Esophagus squamous epithelium (tissue), 5 donors: ENCODE results near the gene SMIM44. TPM values are rescaled to one million over a fixed set of nuclear protein-coding genes. Genes with fewer than 3 reads are reported as not detected.

ENCODE experiments used
- DNase-seq: peaks from one replicate; lab custom pipeline; 2025; lab: John Stamatoyannopoulos, UW
- H3K27ac ChIP-seq, 4 donors: fragments of 200-600 bp; sonication (generic); one replicate each; pipeline ENCODE4 v1.5.1; 2016 to 2019; ENCODE audit warnings: mild to moderate bottlenecking in 1 of 4
- H3K27me3 ChIP-seq, 4 donors: fragments of 200-600 bp; sonication (generic); 1 replicate in 3 of 4; 2 replicates in 1 of 4; pipeline versions ENCODE4 v1.5.1 to v1.6.0; 2017 to 2021; ENCODE audit warnings: antibody characterized with exemption in 1 of 4
- H3K36me3 ChIP-seq, 3 donors: fragments of 200-600 bp; sonication (generic); one replicate each; pipeline ENCODE4 v1.5.1; 2016 to 2019
- H3K4me1 ChIP-seq, 3 donors: fragments of 200-600 bp; sonication (generic); one replicate each; pipeline ENCODE4 v1.5.1; 2017 to 2019
- H3K4me3 ChIP-seq, 4 donors: fragments of 200-600 bp; sonication (generic); 1 replicate in 3 of 4; 2 replicates in 1 of 4; pipeline ENCODE4 v1.5.1; 2016 to 2019; ENCODE audit warnings: mild to moderate bottlenecking in 2 of 4, moderate library complexity in 1 of 4
- H3K9me3 ChIP-seq, 3 donors: fragments of 200-600 bp; sonication (generic); one replicate each; pipeline ENCODE4 v1.5.1; 2016 to 2019
- CTCF ChIP-seq, 6 experiments: fragments of 450-650 bp in 4 of 6; fragments of 200-600 bp in 2 of 6; sonication (generic) in 2 of 6; IDR thresholded peaks; one replicate each; pipeline ENCODE4 v1.5.1; 2016 to 2019; ENCODE audit warnings: antibody characterized with exemption in 6 of 6, mild to moderate bottlenecking in 4 of 6, moderate library complexity in 4 of 6
- POLR2A ChIP-seq, 4 donors: fragments of 450-650 bp; IDR thresholded peaks; one replicate each; pipeline ENCODE4 v1.6.1; 2017; ENCODE audit warnings: antibody characterized with exemption in 4 of 4, mild to moderate bottlenecking in 4 of 4, moderate library complexity in 3 of 4
- WGBS, 2 donors: methylation state at CpG; one replicate each; pipeline ENCODE4 v1.1.5; 2018; 5-methylcytosine and 5-hydroxymethylcytosine counted together
- intact Hi-C: fragments of 100-400 bp; cut with DNase I; formaldehyde crosslinking; loops from one replicate; pipeline ENCODE4 v1.15.0; 2022
- total RNA-seq, 4 donors: library from RNA; depleted of rRNA; stranded (reverse); fragments of >200 nt; gene quantifications; one replicate each; pipeline ENCODE4 v1.1.0, GENCODE V29; 2016
- donor health status: DM: yes; HTN: yes; CAD: no.

Gene SMIM44
- total RNA-seq, 4 donors from 2014 or later: not detected

GRCh38 chr19:3506384-3507340 is 23.4 kb upstream of the SMIM44 start:
- intact Hi-C loops: loop anchor here (5.0 kb wide), 1 partner anchor 61 kb away; no protein-coding TSS in a partner anchor
- WGBS, 2 donors: 0 to 2% methylated on average over 22 to 39 of the region's 69 CpGs
- no peaks in the 10 kb centered on the region for H3K9me3 ChIP-seq

GRCh38 chr19:3505598-3506383 is 22.6 kb upstream of the SMIM44 start, which contains the start of gene FZR1:
Gene FZR1 (plus strand): TSS chr19:3506311. CDS start chr19:3522990, 16,679 bp downstream.
- DNase-seq: peak; percentile 93
- peak within 1 kb of the TSS; percentile 92 to 98 (median 96) for H3K27ac ChIP-seq
- peak within 1 kb of the TSS; percentile 80 to 100 (median 96) for H3K4me3 ChIP-seq
- H3K36me3 ChIP-seq: peaks cover 0 to 24% (median 0%) of the 10 kb centered on the region in 3 donors
- peaks cover 11 to 59% (median 20%) of the 10 kb centered on the region in 3 donors for H3K4me1 ChIP-seq
- intact Hi-C loops: loop anchor here (5.0 kb wide), 1 partner anchor 62 kb away; no protein-coding TSS in a partner anchor
- TF ChIP-seq CTCF (IDR thresholded peaks at IDR 0.05) (peak in 1 of 6 experiments; percentile 12), POLR2A (IDR thresholded peaks at IDR 0.05) (peak in 3 of 4 donors; percentile 80 to 88 (median 88))
- no peaks in the 10 kb centered on the region for H3K9me3 ChIP-seq
- no peaks in the 10 kb centered on the region for H3K27me3 ChIP-seq
- WGBS, 2 donors: 3 to 4% methylated on average over 13 to 25 of the region's 79 CpGs

More at GRCh38 chr19:3506384-3507340, 23.4 kb upstream of the SMIM44 start:
- Histone ChIP-seq H3K36me3 (peaks cover 0 to 32% (median 0%) of the 10 kb centered on the region in 3 donors), H3K27me3 (no peaks in the 10 kb centered on the region), H3K4me3 (peak overlapping the region; percentile 80 to 100 (median 96)), H3K4me1 (peaks cover 11 to 62% (median 20%) of the 10 kb centered on the region in 3 donors), H3K27ac (peak overlapping the region; percentile 92 to 98 (median 96))
- TF ChIP-seq CTCF (IDR thresholded peaks at IDR 0.05) (no peak), POLR2A (IDR thresholded peaks at IDR 0.05) (no peak)
- DNase-seq: peak; percentile 24

- intact Hi-C loops: loop anchor here (5.0 kb wide), 1 partner anchor 63 kb away; no protein-coding TSS in a partner anchor
- H3K4me1 ChIP-seq: peaks cover 11 to 55% (median 22%) of the 10 kb centered on the region in 3 donors
- WGBS, 2 donors: 76 to 90% methylated on average over 5 of the region's 5 CpGs
- no peak for DNase-seq
- H3K27ac ChIP-seq: peak overlapping the region in 3 of 4 donors; percentile 94 to 98 (median 98)
- no peak overlapping the region for H3K4me3 ChIP-seq
- H3K36me3 ChIP-seq: peaks cover 0 to 13% (median 0%) of the 10 kb centered on the region in 3 donors
- no peak for TF ChIP-seq POLR2A (IDR thresholded peaks at IDR 0.05)
- TF ChIP-seq CTCF (IDR thresholded peaks at IDR 0.05): no peak
- no peaks in the 10 kb centered on the region for H3K27me3 ChIP-seq
- H3K9me3 ChIP-seq: no peaks in the 10 kb centered on the region
Observed at GRCh38 chr19:3504735-3505134, 21.5 kb upstream of the SMIM44 start.

GRCh38 chr19:3503036-3503572 is 19.9 kb upstream of the SMIM44 start:
- intact Hi-C loops: no loop called here
- TF ChIP-seq POLR2A (IDR thresholded peaks at IDR 0.05): no peak
- no peak for TF ChIP-seq CTCF (IDR thresholded peaks at IDR 0.05)
- Histone ChIP-seq H3K4me3 (no peak overlapping the region), H3K27ac (no peak overlapping the region), H3K9me3 (no peaks in the 10 kb centered on the region), H3K4me1 (peaks cover 11 to 53% (median 27%) of the 10 kb centered on the region in 3 donors), H3K36me3 (no peaks in the 10 kb centered on the region), H3K27me3 (no peaks in the 10 kb centered on the region)
- WGBS, 2 donors: 84 to 95% methylated on average over 6 to 10 of the region's 13 CpGs
- no peak for DNase-seq
